ENCODE measurements around the gene CYP46A1.

The CYP46A1 gene

GRCh38 chr14:99649643-99650042, 34.5 kb upstream of the CYP46A1 start:
- H3K4me3 ChIP-seq (ENCODE audit: low read length) = no peak overlapping the region
- DNase-seq (ENCODE audit: low read depth) = no peak
- TF ChIP-seq CTCF (conservative IDR thresholded peaks at IDR 0.05; ENCODE audit: low read length) = no peak

- no peak for TF ChIP-seq CTCF (conservative IDR thresholded peaks at IDR 0.05; ENCODE audit: low read length)
- DNase-seq (ENCODE audit: low read depth) = no peak
- no peak overlapping the region for H3K4me3 ChIP-seq (ENCODE audit: low read length)
These were observed 33.9 kb upstream of the CYP46A1 start for GRCh38 chr14:99650189-99650588.

- no peak for DNase-seq (ENCODE audit: low read depth)
These were observed 31.9 kb upstream of the CYP46A1 start for GRCh38 chr14:99651953-99652746.

GRCh38 chr14:99654235-99654985, 29.7 kb upstream of the CYP46A1 start:
- TF ChIP-seq CTCF (conservative IDR thresholded peaks at IDR 0.05; ENCODE audit: low read length) = peak; percentile 21; the same call in 1 of the 2 replicates
- DNase-seq (ENCODE audit: low read depth) = peak; percentile 79

More at GRCh38 chr14:99651953-99652746, 31.9 kb upstream of the CYP46A1 start:
- no peak overlapping the region for H3K4me3 ChIP-seq (ENCODE audit: low read length)
- no peak for TF ChIP-seq CTCF (conservative IDR thresholded peaks at IDR 0.05; ENCODE audit: low read length)

GRCh38 chr14:99655521-99655920, 28.6 kb upstream of the CYP46A1 start:
- peak; percentile 31 for DNase-seq (ENCODE audit: low read depth)
- H3K4me3 ChIP-seq (ENCODE audit: low read length) = no peak overlapping the region
- no peak for TF ChIP-seq CTCF (conservative IDR thresholded peaks at IDR 0.05; ENCODE audit: low read length)

More at GRCh38 chr14:99654235-99654985, 29.7 kb upstream of the CYP46A1 start:
- H3K4me3 ChIP-seq (ENCODE audit: low read length) = no peak overlapping the region

- TF ChIP-seq CTCF (conservative IDR thresholded peaks at IDR 0.05; ENCODE audit: low read length) = no peak
- H3K4me3 ChIP-seq (ENCODE audit: low read length) = no peak overlapping the region
- DNase-seq (ENCODE audit: low read depth) = no peak
These were observed 27.9 kb upstream of the CYP46A1 start for GRCh38 chr14:99656171-99656570.

All from AG10803 (cell line).